RKO (cell line): ENCODE data around the gene ZNF575.
"Not testable (repeated sequence)": the region's sequence is repeated elsewhere in the genome, so short reads cannot be mapped to it uniquely, and the experiment has no call there.

Source experiments
- DNase-seq: peaks from one replicate; pipeline ENCODE4 v3.0.0-alpha.2; 2016; ENCODE audit warnings: low spot score

The ZNF575 gene

GRCh38 chr19:43511324-43511723 is 21.7 kb upstream of the ZNF575 start:
- no peak for DNase-seq

GRCh38 chr19:43512399-43512798 is 20.6 kb upstream of the ZNF575 start:
- DNase-seq, result not testable (repeated sequence)

- DNase-seq, result no peak
Observed at GRCh38 chr19:43518051-43518450, 14.9 kb upstream of the ZNF575 start.

GRCh38 chr19:43519436-43520088 is 13.4 kb upstream of the ZNF575 start:
- peak; percentile 88 for DNase-seq

DNA sequence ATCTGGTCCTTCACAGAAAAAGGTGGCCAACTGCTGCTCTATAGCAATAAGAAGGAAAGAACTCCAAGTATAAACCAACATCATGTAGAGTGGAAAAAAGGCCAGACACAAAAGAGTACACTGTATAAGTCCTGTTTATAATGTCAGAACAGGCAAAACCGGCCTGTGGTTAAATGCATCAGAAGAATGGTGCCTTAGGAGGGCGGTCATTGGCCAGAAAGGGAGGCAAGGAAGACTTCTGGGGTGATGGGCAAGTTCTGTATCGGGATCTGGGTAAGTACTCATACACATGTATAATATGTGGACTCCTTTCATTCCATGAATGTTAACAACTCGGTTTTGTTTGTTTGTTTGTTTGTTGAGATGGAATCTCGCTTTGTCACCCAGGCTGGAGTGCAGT is 10.1 kb upstream of the ZNF575 start:
- DNase-seq, result no peak

GRCh38 chr19:43523696-43524095 is 9.3 kb upstream of the ZNF575 start:
- not testable (repeated sequence) for DNase-seq

DNA sequence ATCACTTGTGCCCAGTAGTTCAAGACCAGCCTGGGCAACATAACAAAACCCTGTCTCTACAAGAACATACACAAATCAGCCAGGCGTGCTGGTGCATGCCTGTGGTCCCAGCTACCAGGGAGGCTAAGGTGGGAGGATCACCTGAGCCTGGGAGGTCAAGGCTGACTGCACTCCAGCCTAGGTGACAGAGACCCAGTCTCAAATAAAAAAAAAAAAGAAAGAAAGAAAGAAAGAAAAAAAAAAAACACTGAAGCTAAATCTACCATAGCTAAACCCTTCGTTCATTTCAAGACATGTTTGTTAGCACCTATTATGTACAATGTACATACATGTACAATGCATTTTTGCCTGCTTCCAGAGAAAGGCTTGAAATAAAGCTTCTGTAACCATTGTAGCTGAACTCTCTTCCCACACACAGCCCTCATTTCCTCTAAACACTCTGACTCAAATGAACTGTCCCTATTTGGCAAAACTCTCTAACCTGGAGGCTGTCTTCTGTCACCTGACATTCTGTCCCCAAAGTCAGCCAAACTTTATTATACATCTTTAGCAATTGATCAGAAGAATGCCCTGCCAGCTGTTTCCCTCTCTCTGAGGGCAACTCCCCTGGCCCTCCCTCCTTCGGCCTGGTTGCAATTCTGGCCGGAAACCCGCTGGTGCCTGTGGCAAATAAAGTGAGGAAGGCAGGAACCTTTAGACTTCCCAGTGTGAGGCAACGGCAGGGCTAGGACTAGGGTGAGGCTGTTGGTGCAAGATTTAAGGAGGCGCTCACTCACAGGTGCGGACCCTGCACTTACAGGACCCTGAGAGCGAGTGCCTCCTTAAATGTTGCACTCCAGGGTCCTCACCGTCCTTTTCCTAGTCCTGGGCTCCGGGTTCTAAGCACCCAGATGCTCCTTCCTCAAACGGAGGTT is 7.8 kb upstream of the ZNF575 start:
- peak; percentile 73 for DNase-seq

DNA sequence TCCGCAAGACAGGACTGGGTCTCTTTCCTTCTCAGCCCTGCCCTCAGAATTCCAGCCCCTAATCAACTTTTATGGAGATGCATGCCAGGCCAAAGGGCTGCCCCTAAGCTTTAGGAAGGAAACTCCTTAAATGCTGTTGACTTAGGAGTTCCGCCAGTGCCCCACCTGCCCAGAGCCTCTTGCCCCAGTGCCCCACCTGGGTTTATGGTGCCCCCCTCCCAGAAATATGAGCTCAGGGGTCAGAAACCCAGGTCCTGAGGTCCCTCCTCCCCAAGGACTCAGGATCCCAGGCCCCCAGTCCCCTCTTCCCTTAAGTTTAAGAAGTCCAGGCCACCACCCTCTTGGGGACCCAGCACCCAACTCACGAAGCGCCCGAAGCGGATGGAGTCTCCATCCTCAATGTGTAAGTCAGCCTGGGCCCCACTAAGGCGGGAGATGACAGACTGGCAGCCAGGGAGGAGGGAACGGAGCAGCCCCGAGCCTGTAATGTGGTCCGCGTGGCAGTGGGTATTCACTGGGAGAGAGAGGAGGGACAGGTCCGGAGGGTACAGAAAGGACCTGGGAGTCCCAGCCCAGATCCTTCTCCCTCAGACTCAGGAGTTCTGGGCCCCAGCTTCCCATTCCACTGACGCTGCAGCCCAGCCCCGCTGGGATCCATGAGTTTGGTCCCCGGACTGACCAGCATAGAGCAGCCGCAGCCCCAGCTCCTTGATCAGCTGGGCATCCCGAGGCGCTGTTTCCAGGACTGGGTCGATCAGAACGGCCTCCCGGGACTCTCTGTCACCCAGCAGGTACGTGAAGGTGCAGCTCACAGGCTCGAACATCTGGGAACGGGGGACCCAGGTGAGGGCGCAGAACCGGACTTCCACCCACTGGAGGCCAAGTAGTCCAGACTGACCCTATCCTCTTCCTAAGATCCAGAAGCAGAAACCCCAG is 6.9 kb upstream of the ZNF575 start:
- DNase-seq, result peak; percentile 61

GRCh38 chr19:43526884-43527859 is 5.8 kb upstream of the ZNF575 start, which contains the start of gene ETHE1:
Gene ETHE1, minus strand, starts transcription at chr19:43527201. Its CDS starts 24 bp downstream, at chr19:43527177.
- DNase-seq, result peak; percentile 78

DNA sequence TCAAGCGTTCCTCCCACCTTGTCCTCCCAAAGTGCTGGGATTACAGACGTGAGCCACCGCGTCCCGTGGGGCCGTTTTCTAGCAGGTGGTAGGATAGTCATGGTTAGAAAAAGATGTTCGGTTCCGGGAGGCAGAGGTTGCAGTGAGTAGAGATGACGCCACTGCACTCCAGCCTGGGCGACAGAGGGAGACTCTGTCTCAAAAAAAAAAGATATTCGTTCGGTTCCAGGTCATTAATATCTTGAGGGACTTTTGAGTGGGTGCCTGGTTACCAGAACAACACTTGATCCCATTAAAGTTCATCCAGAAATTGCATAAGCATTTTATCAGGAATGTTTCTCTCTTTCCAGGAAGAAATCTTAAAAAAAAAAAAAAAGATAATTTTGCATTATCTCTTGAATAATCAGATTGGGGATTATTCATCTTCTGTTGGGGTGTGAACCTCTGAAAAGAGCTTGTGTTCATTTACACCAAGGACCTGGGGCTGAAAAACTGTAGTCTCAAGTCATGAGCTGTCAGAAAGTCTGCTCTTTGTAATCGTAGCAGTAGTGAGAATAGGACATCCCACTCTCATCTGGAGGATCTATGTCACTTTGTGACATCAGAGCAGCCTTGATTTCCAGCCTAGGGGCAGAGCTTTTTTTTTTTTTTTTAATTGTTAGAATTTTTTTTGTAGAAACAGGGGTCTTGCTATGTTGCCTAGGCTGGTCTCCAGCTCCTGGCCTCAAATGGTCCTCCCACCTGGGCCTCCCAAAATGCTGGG is 4.9 kb upstream of the ZNF575 start:
- DNase-seq, result peak; percentile 43

- DNase-seq, result no peak
Observed at GRCh38 chr19:43532571-43532961, 422 bp upstream of the ZNF575 start.

GRCh38 chr19:43533546-43534304 is 737 bp downstream of the ZNF575 start:
- peak; percentile 100 for DNase-seq

DNA sequence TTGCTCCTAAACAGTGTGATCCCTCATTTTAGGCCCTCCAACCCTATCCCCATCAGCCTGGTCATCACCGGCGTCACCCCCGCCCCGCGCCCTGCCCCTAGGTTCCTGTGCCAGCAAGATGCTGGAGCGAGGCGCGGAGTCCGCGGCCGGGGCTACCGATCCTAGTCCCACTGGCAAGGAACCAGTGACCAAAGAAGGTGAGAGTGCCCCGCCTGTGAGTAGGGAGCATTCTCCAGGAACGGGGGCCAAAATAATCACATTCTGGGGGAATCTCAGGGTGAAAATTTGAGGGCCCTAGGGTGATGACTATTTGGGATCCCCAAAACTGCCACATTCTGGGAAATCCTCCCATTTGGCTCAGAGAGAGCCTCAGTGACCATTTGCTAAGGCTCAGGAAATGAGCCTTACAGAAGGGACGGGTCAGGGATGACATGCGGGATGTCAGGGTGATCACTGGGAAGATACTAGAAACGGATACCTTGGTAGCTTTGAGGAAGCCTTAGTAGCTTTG is 1.4 kb downstream of the ZNF575 start:
- DNase-seq, result no peak

DNA sequence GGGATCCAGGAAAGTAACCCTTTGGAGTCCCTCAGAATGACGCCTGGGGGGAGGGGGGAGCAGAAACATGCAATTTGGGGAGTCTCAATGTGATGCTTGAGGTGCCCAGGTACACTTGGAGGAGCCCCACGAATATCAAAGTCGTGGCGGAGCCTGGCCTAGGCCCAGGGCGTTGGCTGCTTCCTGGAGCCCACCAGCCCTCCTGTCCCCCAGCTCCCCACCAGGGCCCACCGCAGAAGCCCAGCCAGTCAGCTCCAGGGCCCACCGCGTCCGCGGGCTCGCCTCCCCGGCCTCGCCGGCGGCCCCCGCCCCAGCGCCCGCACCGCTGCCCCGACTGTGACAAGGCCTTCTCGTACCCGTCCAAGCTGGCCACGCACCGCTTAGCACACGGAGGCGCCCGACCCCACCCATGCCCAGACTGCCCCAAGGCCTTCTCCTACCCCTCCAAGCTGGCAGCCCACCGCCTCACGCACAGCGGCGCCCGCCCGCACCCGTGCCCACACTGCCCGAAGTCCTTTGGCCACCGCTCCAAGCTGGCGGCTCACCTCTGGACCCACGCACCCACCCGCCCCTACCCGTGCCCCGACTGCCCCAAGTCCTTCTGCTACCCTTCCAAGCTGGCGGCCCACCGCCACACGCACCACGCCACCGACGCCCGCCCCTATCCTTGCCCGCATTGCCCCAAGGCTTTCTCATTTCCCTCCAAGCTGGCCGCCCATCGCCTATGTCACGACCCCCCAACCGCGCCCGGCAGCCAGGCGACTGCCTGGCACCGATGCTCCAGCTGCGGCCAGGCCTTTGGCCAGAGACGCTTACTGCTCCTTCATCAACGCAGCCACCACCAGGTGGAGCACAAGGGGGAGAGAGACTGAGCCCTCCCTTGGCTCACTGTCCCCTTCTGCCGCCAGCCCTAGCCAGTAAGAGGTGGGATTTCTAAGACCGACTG is 2.1 kb downstream of the ZNF575 start:
- peak; percentile 27 for DNase-seq

GRCh38 chr19:43538922-43539321 is 5.9 kb downstream of the ZNF575 start:
- DNase-seq, result no peak

DNA sequence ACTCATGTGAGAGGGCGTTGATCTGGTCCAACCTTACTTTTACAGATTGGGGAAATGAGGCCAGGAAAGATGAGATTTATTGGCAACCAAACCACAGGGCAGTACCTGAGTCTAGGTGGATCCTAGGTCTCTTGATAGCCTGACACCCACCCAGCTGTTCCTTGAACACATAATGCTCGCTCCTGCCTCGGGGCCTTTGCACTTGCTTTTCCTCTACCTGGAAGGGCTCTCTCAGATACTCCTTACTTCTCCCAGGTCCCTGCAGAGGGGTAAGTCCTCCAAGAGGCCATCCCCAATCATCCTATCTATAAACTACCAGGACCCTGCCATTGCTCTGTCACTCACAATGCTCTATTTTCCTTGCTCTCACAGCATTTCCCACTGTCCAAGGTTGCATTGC is 7.4 kb downstream of the ZNF575 start:
- DNase-seq, result no peak

DNA sequence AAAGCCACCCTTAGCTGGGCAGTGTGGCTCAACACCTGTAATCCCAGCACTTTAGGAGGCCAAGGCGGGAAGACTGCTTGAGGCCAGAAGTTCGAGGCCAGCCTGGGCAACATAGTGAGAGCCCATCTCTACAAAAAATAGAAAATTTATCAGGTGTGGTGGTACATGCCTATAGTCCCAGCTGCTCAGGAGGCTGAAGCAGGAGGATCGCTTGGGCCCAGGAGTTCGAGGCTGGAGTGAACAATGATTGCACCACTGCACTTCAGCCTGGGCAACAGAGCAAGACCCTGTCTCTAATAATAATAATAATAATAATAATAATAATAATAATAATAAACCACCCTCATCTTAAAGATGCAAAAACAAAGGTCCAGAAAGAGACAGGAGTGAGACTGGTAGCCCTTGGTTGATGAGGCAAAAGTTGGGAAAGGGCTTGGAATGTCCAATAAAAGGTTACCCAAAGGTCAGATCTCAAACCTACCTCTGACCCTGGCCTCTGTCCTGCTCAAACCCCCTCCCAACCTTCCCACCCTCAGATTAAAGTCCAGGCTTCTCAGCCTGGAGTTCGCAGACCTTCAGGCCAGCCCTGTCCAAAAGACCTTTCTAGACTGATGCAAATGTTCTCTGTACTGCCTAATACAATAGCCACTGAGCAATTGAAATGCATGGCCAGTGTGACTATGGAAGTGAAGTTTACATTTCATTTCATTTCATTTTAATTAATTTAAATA is 9.1 kb downstream of the ZNF575 start:
- DNase-seq, result no peak
